ENCODE results near the gene ABLIM1. TPM values are rescaled to one million over a fixed set of nuclear protein-coding genes. Genes with fewer than 3 reads are reported as not detected.
"Not testable (repeated sequence)": the region's sequence is repeated elsewhere in the genome, so short reads cannot be mapped to it uniquely, and the experiment has no call there.

ABLIM1 gene
- total RNA-seq, 1 experiment from 2014 or later, result 89.4 TPM

DNA sequence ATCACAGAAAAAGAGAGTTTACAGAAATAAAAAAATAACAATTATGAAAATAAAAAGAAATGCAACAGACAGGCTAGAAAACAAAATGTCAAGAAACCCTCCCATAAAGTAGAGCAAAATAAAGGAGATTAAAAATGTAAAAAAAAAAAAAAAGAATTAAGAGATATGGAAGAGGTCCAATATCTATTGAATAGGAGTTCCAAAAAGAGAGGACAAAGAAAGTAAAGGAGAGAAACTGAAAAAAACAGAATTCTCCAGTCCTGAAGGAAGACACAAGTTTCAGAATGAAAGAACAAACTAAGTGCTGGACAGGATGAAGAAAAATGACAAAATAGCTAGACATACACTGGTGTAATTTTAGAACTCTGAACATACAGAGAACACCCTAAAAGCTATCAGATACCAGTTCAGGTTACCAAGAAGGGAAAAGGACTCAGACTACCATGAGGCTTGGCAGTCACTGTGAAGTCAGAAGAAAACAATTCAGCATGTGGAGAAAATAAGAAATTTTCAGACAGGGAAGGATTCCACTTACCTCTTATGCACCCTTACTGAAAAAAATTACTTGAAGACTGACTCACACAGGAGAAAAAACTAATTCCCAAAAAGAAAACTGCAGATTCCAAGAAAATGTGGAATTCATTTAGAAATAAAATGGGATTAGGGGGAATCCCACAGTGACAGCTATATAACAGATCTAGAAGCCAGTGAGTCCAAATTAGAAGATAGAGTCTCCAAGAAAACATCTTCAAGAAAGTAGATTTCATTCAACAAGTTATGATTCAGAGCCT is 40.4 kb upstream of the ABLIM1 start:
- intact Hi-C loops (cut with micrococcal nuclease; ENCODE audit: unreplicated experiment), result no loop called here
- no peaks in the 10 kb centered on the region for H3K36me3 Mint-ChIP-seq (ENCODE audit: insufficient read depth, unreplicated experiment)
- H3K4me3 Mint-ChIP-seq (ENCODE audit: low read depth, unreplicated experiment), result no peak overlapping the region
- no peak overlapping the region for H3K27ac Mint-ChIP-seq (ENCODE audit: unreplicated experiment)
- no peaks in the 10 kb centered on the region for H3K27me3 Mint-ChIP-seq (ENCODE audit: unreplicated experiment)
- TF ChIP-seq, protein P1, sequence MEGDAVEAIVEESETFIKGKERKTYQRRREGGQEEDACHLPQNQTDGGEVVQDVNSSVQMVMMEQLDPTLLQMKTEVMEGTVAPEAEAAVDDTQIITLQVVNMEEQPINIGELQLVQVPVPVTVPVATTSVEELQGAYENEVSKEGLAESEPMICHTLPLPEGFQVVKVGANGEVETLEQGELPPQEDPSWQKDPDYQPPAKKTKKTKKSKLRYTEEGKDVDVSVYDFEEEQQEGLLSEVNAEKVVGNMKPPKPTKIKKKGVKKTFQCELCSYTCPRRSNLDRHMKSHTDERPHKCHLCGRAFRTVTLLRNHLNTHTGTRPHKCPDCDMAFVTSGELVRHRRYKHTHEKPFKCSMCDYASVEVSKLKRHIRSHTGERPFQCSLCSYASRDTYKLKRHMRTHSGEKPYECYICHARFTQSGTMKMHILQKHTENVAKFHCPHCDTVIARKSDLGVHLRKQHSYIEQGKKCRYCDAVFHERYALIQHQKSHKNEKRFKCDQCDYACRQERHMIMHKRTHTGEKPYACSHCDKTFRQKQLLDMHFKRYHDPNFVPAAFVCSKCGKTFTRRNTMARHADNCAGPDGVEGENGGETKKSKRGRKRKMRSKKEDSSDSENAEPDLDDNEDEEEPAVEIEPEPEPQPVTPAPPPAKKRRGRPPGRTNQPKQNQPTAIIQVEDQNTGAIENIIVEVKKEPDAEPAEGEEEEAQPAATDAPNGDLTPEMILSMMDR (IDR thresholded peaks at IDR 0.05; ENCODE audit: unreplicated experiment), result no peak
- peaks cover 12% of the 10 kb centered on the region for H3K4me1 Mint-ChIP-seq (ENCODE audit: low read depth, unreplicated experiment)
- H3K9me3 Mint-ChIP-seq (ENCODE audit: low read depth, unreplicated experiment), result no peaks in the 10 kb centered on the region
- BruUV-seq (replicated peaks), result no TSS peak
- CTCF ChIA-PET, result interaction anchor here (0.6 to 0.7 kb wide), 2 partner anchors 136 to 149 kb away, joined by 3 to 4 read pairs; no protein-coding TSS in a partner anchor
- no peak for DNase-seq

DNA sequence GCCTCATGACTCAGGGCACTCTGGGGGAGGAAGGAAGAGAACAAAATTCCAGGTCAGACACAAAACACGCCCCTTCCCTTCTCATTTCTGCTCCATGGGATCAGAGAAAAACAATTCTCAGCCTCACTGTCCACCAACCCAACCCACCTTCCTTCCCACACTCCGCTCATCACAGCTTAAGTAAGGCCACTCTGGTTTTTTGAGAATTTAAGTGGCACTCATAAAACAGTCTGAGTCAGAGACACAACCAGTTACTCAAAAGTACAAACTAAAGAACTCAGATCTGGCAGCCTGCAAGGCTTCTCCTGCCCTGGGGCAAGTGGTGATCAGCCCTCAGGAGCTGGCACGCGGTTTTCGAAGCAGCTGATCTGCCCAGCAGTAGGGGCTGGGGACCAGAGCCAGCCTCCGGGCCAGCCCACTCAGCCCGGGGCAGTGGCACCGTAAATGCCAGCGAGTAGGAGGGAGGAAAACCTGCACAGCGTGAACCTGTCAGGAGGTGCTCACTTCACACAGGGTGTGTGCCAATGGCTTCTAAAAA is 39.1 kb upstream of the ABLIM1 start:
- no peaks in the 10 kb centered on the region for H3K9me3 Mint-ChIP-seq (ENCODE audit: low read depth, unreplicated experiment)
- TF ChIP-seq, protein P1 (IDR thresholded peaks at IDR 0.05; ENCODE audit: unreplicated experiment), result no peak
- intact Hi-C loops (cut with micrococcal nuclease; ENCODE audit: unreplicated experiment), result no loop called here
- CTCF ChIA-PET, result no interaction called here
- H3K4me3 Mint-ChIP-seq (ENCODE audit: low read depth, unreplicated experiment), result no peak overlapping the region
- no peaks in the 10 kb centered on the region for H3K27me3 Mint-ChIP-seq (ENCODE audit: unreplicated experiment)
- BruUV-seq (replicated peaks), result no TSS peak
- no peaks in the 10 kb centered on the region for H3K36me3 Mint-ChIP-seq (ENCODE audit: insufficient read depth, unreplicated experiment)
- H3K4me1 Mint-ChIP-seq (ENCODE audit: low read depth, unreplicated experiment), result peaks cover 15% of the 10 kb centered on the region
- no peak for DNase-seq
- no peak overlapping the region for H3K27ac Mint-ChIP-seq (ENCODE audit: unreplicated experiment)

DNA sequence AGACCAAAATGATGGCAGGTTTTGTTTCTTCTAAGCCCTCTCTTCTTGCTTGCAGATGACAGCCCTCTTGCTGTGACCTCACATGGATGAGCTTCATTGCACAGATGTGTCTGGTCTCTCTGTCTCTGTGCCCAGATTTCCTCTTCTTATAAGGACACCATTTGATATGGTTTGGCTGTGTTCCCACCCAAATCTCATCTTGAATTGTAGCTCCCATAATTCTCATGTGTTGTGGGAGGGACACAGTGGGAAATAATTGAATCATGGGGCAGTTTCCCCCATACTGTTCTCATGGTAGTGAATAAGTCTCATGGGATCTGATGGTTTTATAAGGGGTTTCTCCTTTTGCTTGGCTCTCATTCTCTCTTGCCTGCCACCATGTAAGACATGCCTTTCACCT is 38.2 kb upstream of the ABLIM1 start:
- peaks cover 23% of the 10 kb centered on the region for H3K4me1 Mint-ChIP-seq (ENCODE audit: low read depth, unreplicated experiment)
- H3K27ac Mint-ChIP-seq (ENCODE audit: unreplicated experiment); H3K27me3 Mint-ChIP-seq (ENCODE audit: unreplicated experiment); H3K9me3 Mint-ChIP-seq (ENCODE audit: low read depth, unreplicated experiment); H3K36me3 Mint-ChIP-seq (ENCODE audit: insufficient read depth, unreplicated experiment); DNase-seq; H3K4me3 Mint-ChIP-seq (ENCODE audit: low read depth, unreplicated experiment); CTCF ChIA-PET; intact Hi-C loops (cut with micrococcal nuclease; ENCODE audit: unreplicated experiment); BruUV-seq (replicated peaks): not testable (repeated sequence)

DNA sequence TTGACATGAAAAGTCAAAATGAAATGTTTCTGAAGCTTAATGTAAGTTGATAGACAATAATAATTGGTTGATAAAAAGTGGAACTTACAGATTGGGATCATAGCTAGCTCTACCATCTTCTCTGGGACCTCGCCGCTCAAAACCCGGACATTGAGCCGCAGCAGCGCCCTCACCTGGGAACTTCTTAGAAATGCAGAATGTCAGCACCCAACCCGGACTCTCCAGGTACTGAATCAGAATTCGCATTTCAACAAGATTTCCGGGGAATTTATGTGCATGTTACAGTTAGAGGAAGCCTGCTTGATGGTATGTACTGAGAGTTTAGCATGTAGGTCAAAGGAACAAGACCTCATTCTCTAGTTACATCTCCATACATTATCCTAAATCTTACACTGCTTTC is 36.7 kb upstream of the ABLIM1 start:
- no TSS peak for BruUV-seq (replicated peaks)
- no peak overlapping the region for H3K27ac Mint-ChIP-seq (ENCODE audit: unreplicated experiment)
- CTCF ChIA-PET, result no interaction called here
- no peak overlapping the region for H3K4me3 Mint-ChIP-seq (ENCODE audit: low read depth, unreplicated experiment)
- H3K27me3 Mint-ChIP-seq (ENCODE audit: unreplicated experiment), result no peaks in the 10 kb centered on the region
- intact Hi-C loops (cut with micrococcal nuclease; ENCODE audit: unreplicated experiment), result loop anchor here (2.0 kb wide), 1 partner anchor 62 kb away; no protein-coding TSS in a partner anchor
- H3K4me1 Mint-ChIP-seq (ENCODE audit: low read depth, unreplicated experiment), result peaks cover 27% of the 10 kb centered on the region
- DNase-seq, result peak; percentile 58
- no peaks in the 10 kb centered on the region for H3K9me3 Mint-ChIP-seq (ENCODE audit: low read depth, unreplicated experiment)
- H3K36me3 Mint-ChIP-seq (ENCODE audit: insufficient read depth, unreplicated experiment), result no peaks in the 10 kb centered on the region
- TF ChIP-seq, protein P1 (IDR thresholded peaks at IDR 0.05; ENCODE audit: unreplicated experiment), result peak; percentile 39

DNA sequence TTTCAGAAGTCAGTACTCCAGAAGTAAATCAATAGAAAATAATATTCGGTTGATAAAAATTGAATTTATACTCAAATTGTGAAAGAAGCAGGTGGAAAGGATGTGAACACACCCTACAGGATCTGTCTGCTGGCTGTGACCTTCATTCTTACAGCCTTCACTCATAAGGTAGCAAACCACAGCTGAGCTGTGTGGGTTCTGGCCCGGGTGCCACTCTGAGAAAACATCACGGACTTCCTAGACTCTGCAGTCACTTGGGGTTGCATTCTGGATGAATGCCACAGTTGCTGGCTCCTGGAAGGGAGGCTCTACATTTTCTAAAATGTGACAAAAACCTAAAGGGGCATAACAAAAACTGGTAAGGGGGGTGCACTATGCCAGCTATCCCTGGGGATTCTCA is 36.0 kb upstream of the ABLIM1 start:
- Mint-ChIP-seq H3K9me3 (ENCODE audit: low read depth, unreplicated experiment) (no peaks in the 10 kb centered on the region), H3K4me3 (ENCODE audit: low read depth, unreplicated experiment) (no peak overlapping the region), H3K4me1 (ENCODE audit: low read depth, unreplicated experiment) (peaks cover 27% of the 10 kb centered on the region), H3K27me3 (ENCODE audit: unreplicated experiment) (no peaks in the 10 kb centered on the region), H3K36me3 (ENCODE audit: insufficient read depth, unreplicated experiment) (no peaks in the 10 kb centered on the region), H3K27ac (ENCODE audit: unreplicated experiment) (no peak overlapping the region)
- CTCF ChIA-PET, result no interaction called here
- no peak for DNase-seq
- BruUV-seq (replicated peaks), result no TSS peak
- intact Hi-C loops (cut with micrococcal nuclease; ENCODE audit: unreplicated experiment), result loop anchor here (2.0 kb wide), 1 partner anchor 61 kb away; no protein-coding TSS in a partner anchor
- TF ChIP-seq, protein P1 (IDR thresholded peaks at IDR 0.05; ENCODE audit: unreplicated experiment), result no peak
